HCT116 (cell line): ENCODE measurements around the gene GPHN. TPM values are rescaled to one million over a fixed set of nuclear protein-coding genes. Genes with fewer than 3 reads are reported as not detected.

Source experiments
- ATAC-seq: fragments of 200-7000 bp; cut with Tn5 transposase; 2 replicates; pipeline ENCODE4 v1.9.1; 2020; ENCODE audit warnings: mild to moderate bottlenecking, moderate library complexity
- BruUV-seq: library from RNA; stranded (reverse); fragments of 400-500 nt; replicated peaks from 2 replicates; lab custom pipeline; 2021; lab: Mats Ljungman, UMichigan
- CTCF ChIA-PET: fragments of 300-600 bp; sonication (Branson Sonifier 250); formaldehyde crosslinking; loops from one replicate; lab custom pipeline; 2021; ENCODE audit warnings: antibody characterized with exemption; lab: Charles Lee
- POLR2A ChIA-PET: fragments of 300-600, 350-600 bp; sonication (Branson Sonifier 250); formaldehyde crosslinking; loops from one replicate; lab custom pipeline; 2021; ENCODE audit warnings: antibody characterized with exemption; lab: Charles Lee
- RAD21 ChIA-PET, 2 experiments: fragments of 300-600 bp; sonication (Branson Sonifier 250); formaldehyde crosslinking; loops; one replicate each; lab custom pipeline; 2023; ENCODE audit warnings: low total read pairs in 2 of 2; ENCODE audit not compliant: uncharacterized antibody in 2 of 2, unreplicated experiment in 2 of 2, low non-redundant PET in 1 of 2; lab: Charles Lee
- DNase-seq: peaks from one replicate; pipeline ENCODE4 v3.0.0-alpha.2; 2010; ENCODE audit warnings: low read depth, low spot score
- H2AFZ ChIP-seq: fragments of 200-600 bp; shearing (Covaris generic), sonication (generic); 2 replicates; pipeline ENCODE4 v1.6.1; 2017; ENCODE audit warnings: low read depth, mixed run types, mixed read lengths, antibody characterized with exemption, low read length; ENCODE audit not compliant: poor library complexity, severe bottlenecking
- H3K27ac ChIP-seq: 2 replicates; pipeline ENCODE4 v1.5.1; 2012; ENCODE audit warnings: low read depth, low read length
- H3K27me3 ChIP-seq: fragments of 200-600 bp; sonication (generic); 2 replicates; pipeline ENCODE4 v1.6.1; 2016; ENCODE audit warnings: mixed run types, low read length, mixed read lengths; ENCODE audit not compliant: insufficient read depth
- H3K36me3 ChIP-seq, 2 experiments: fragments of 200-500 bp in 1 of 2; fragments of 200-600 bp in 1 of 2; sonication (Bioruptor generic) in 1 of 2; sonication (generic) in 1 of 2; 2 replicates each; pipeline versions ENCODE4 v1.5.1 to v1.6.1; 2014 to 2016; ENCODE audit warnings: low read length in 2 of 2, inconsistent platforms in 1 of 2, mixed read lengths in 1 of 2, mixed run types in 1 of 2; ENCODE audit not compliant: insufficient read depth in 2 of 2, control insufficient read depth in 1 of 2
- H3K4me1 ChIP-seq, 2 experiments: fragments of 200-600 bp in 1 of 2; sonication (generic) in 1 of 2; 2 replicates each; pipeline versions ENCODE4 v1.5.1 to v1.6.1; 2012 to 2017; ENCODE audit warnings: low read length in 2 of 2, inconsistent platforms in 1 of 2, mild to moderate bottlenecking in 1 of 2, mixed read lengths in 1 of 2, mixed run types in 1 of 2, moderate library complexity in 1 of 2; ENCODE audit not compliant: insufficient read depth in 2 of 2, control insufficient read depth in 1 of 2
- H3K4me2 ChIP-seq: fragments of 200-600 bp; sonication (generic); 2 replicates; pipeline ENCODE4 v1.6.1; 2017; ENCODE audit warnings: mixed run types, low read length, mixed read lengths
- H3K4me3 ChIP-seq, 2 experiments: fragments of 200-600 bp in 1 of 2; sonication (generic) in 1 of 2; replicated peaks in 1 of 2; 2 replicates each; pipeline ENCODE4 v1.5.1; 2011 to 2016; ENCODE audit warnings: low read length in 2 of 2, control low read depth in 1 of 2, low read depth in 1 of 2, mild to moderate bottlenecking in 1 of 2, mixed read lengths in 1 of 2, mixed run types in 1 of 2
- H3K79me2 ChIP-seq: fragments of 200-600 bp; sonication (generic); 2 replicates; pipeline ENCODE4 v1.6.1; 2017; ENCODE audit warnings: mild to moderate bottlenecking, mixed run types, low read length, moderate library complexity, mixed read lengths; ENCODE audit not compliant: insufficient read depth
- H3K9ac ChIP-seq: fragments of 200-600 bp; sonication (generic); 2 replicates; pipeline ENCODE4 v1.6.1; 2016; ENCODE audit warnings: low read length, mixed read lengths
- H3K9me2 ChIP-seq: fragments of 200-600 bp; sonication (generic), shearing (Covaris generic); 2 replicates; pipeline ENCODE4 v1.6.1; 2017; ENCODE audit warnings: mixed run types, mild to moderate bottlenecking, moderate library complexity; ENCODE audit not compliant: insufficient read depth
- H3K9me3 ChIP-seq, 2 experiments: fragments of 200-500 bp in 1 of 2; fragments of 200-600 bp in 1 of 2; sonication (Bioruptor generic) in 1 of 2; sonication (generic) in 1 of 2; 2 replicates each; pipeline ENCODE4 v1.6.1; 2014 to 2017; ENCODE audit warnings: low read length in 2 of 2, mixed read lengths in 2 of 2, inconsistent platforms in 1 of 2, low read depth in 1 of 2, mild to moderate bottlenecking in 1 of 2, mixed run types in 1 of 2, moderate library complexity in 1 of 2; ENCODE audit not compliant: control insufficient read depth in 1 of 2, insufficient read depth in 1 of 2
- H4K20me1 ChIP-seq: fragments of 200-600 bp; sonication (generic), shearing (Covaris generic); 2 replicates; pipeline ENCODE4 v1.6.1; 2017; ENCODE audit warnings: mixed run types, mild to moderate bottlenecking, moderate library complexity; ENCODE audit not compliant: insufficient read depth
- CBX3 ChIP-seq: IDR thresholded peaks from 2 replicates; pipeline ENCODE4 v1.6.1; 2012; ENCODE audit warnings: low read depth
- CEBPB ChIP-seq: IDR thresholded peaks from 2 replicates; pipeline ENCODE4 v1.6.1; 2012; ENCODE audit warnings: low read depth
- EGR1 ChIP-seq: IDR thresholded peaks from 2 replicates; pipeline ENCODE4 v1.6.1; 2012; ENCODE audit warnings: low read depth
- ELF1 ChIP-seq: IDR thresholded peaks from 2 replicates; pipeline ENCODE4 v1.6.1; 2012; ENCODE audit warnings: low read depth, borderline replicate concordance
- EZH2 ChIP-seq: fragments of 200-600 bp; sonication (generic); IDR thresholded peaks from 2 replicates; pipeline ENCODE4 v1.6.1; 2017; ENCODE audit warnings: antibody characterized with exemption, mixed run types
- EZH2phosphoT487 ChIP-seq: fragments of 200-600 bp; IDR thresholded peaks from 2 replicates; pipeline ENCODE4 v1.6.1; 2018; ENCODE audit warnings: antibody characterized with exemption, borderline replicate concordance
- FOSL1 ChIP-seq: IDR thresholded peaks from 2 replicates; pipeline ENCODE4 v1.6.1; 2012; ENCODE audit warnings: low read depth
- JUND ChIP-seq: IDR thresholded peaks from 2 replicates; pipeline ENCODE4 v1.6.1; 2012
- POLR2A ChIP-seq: IDR thresholded peaks from 2 replicates; pipeline ENCODE4 v1.7.0; 2011; ENCODE audit warnings: borderline replicate concordance; ENCODE audit not compliant: insufficient read depth, insufficient read length; ENCODE audit errors: extremely low read depth
- RAD21 ChIP-seq: IDR thresholded peaks from 2 replicates; pipeline ENCODE4 v1.6.1; 2012; ENCODE audit warnings: low read depth, mild to moderate bottlenecking
- REST ChIP-seq: IDR thresholded peaks from 2 replicates; pipeline ENCODE4 v1.6.1; 2012; ENCODE audit warnings: low read depth
- SIN3A ChIP-seq: IDR thresholded peaks from 2 replicates; pipeline ENCODE4 v1.6.1; 2012; ENCODE audit warnings: low read depth
- SP1 ChIP-seq: IDR thresholded peaks from 2 replicates; pipeline ENCODE4 v1.6.1; 2012; ENCODE audit warnings: low read depth
- SRF ChIP-seq: IDR thresholded peaks from 2 replicates; pipeline ENCODE4 v1.6.1; 2012; ENCODE audit warnings: low read depth
- TCF7L2 ChIP-seq: IDR thresholded peaks from 2 replicates; pipeline ENCODE4 v1.7.0; 2011; ENCODE audit warnings: borderline replicate concordance, inconsistent platforms; ENCODE audit not compliant: insufficient read depth, insufficient read length; ENCODE audit errors: extremely low read depth
- ZFX ChIP-seq: fragments of 450-650 bp; IDR thresholded peaks from 2 replicates; pipeline ENCODE4 v1.6.1; 2017
- ZNF274 ChIP-seq: fragments of 200-500 bp; sonication (Bioruptor generic); IDR thresholded peaks from 2 replicates; pipeline ENCODE4 v1.6.1; 2014; ENCODE audit warnings: mild to moderate bottlenecking, low read depth, low read length, inconsistent platforms
- intact Hi-C: fragments of 100-400 bp; cut with micrococcal nuclease; formaldehyde crosslinking; loops from 2 replicates; pipeline ENCODE4 v1.10.0; 2022
- total RNA-seq: library from RNA; stranded (reverse); gene quantifications from one replicate; pipeline ENCODE4 v1.2.1, GENCODE V29; 2021; ENCODE audit not compliant: unreplicated experiment
- TF ChIP-seq, protein P1 (sequence below): IDR thresholded peaks from 2 replicates; pipeline ENCODE4 v1.6.1; 2012
- TF ChIP-seq, protein P2 (sequence below): IDR thresholded peaks from 2 replicates; pipeline ENCODE4 v1.6.1; 2011; ENCODE audit warnings: mild to moderate bottlenecking, low read length, moderate library complexity; ENCODE audit not compliant: insufficient replicate concordance; ENCODE audit errors: extremely low read depth

Gene GPHN
- total RNA-seq, 1 experiment from 2014 or later = 43.8 TPM

GRCh38 chr14:66468778-66469367 lies 39.1 kb upstream of the GPHN start:
- ATAC-seq (no peak), DNase-seq (no peak)
- Histone ChIP-seq H3K9me3 (no peaks in the 10 kb centered on the region; a peak in 1 of 4 replicates), H3K27ac (no peak overlapping the region), H3K9ac (no peak overlapping the region), H3K4me2 (no peak overlapping the region), H3K27me3 (no peaks in the 10 kb centered on the region), H4K20me1 (no peaks in the 10 kb centered on the region), H3K79me2 (no peaks in the 10 kb centered on the region), H3K9me2 (no peaks in the 10 kb centered on the region), H2AFZ (no peak overlapping the region), H3K4me3 (no peak overlapping the region), H3K36me3 (no peaks in the 10 kb centered on the region), H3K4me1 (no peaks in the 10 kb centered on the region)
- CTCF ChIA-PET = no interaction called here
- RAD21 ChIA-PET = no interaction called here
- no TSS peak for BruUV-seq
- TF ChIP-seq CEBPB = no peak
- TF ChIP-seq, protein P1, sequence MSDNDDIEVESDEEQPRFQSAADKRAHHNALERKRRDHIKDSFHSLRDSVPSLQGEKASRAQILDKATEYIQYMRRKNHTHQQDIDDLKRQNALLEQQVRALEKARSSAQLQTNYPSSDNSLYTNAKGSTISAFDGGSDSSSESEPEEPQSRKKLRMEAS = no peak
- no peak for TF ChIP-seq RAD21
- no peak for TF ChIP-seq FOSL1
- TF ChIP-seq ZNF274 = no peak
- TF ChIP-seq ELF1 = no peak
- TF ChIP-seq ZFX = no peak
- TF ChIP-seq TCF7L2 = no peak
- TF ChIP-seq CBX3 = no peak
- no peak for TF ChIP-seq POLR2A
- no peak for TF ChIP-seq REST
- no peak for TF ChIP-seq EZH2
- TF ChIP-seq EGR1 = no peak
- TF ChIP-seq, protein P2, sequence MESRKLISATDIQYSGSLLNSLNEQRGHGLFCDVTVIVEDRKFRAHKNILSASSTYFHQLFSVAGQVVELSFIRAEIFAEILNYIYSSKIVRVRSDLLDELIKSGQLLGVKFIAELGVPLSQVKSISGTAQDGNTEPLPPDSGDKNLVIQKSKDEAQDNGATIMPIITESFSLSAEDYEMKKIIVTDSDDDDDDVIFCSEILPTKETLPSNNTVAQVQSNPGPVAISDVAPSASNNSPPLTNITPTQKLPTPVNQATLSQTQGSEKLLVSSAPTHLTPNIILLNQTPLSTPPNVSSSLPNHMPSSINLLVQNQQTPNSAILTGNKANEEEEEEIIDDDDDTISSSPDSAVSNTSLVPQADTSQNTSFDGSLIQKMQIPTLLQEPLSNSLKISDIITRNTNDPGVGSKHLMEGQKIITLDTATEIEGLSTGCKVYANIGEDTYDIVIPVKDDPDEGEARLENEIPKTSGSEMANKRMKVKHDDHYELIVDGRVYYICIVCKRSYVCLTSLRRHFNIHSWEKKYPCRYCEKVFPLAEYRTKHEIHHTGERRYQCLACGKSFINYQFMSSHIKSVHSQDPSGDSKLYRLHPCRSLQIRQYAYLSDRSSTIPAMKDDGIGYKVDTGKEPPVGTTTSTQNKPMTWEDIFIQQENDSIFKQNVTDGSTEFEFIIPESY = no peak
- TF ChIP-seq SP1 = no peak
- TF ChIP-seq JUND = no peak
- TF ChIP-seq SRF = no peak
- no peak for TF ChIP-seq EZH2phosphoT487
- TF ChIP-seq SIN3A = no peak
- POLR2A ChIA-PET = no interaction called here
- intact Hi-C loops = no loop called here
